Posterior cingulate gyrus (tissue), 11 donors: ENCODE data around the gene TIGD1.

Experiments
- DNase-seq, 10 donors: peaks; one replicate each; pipeline versions ENCODE4 v3.0.0 to v3.0.0-alpha.2; 2020 to 2021; ENCODE audit warnings: mixed read lengths in 3 of 10
- intact Hi-C: fragments of 100-400 bp; cut with DNase I; formaldehyde crosslinking; loops from one replicate; pipeline ENCODE4 v1.15.1; 2023

The TIGD1 gene

DNA sequence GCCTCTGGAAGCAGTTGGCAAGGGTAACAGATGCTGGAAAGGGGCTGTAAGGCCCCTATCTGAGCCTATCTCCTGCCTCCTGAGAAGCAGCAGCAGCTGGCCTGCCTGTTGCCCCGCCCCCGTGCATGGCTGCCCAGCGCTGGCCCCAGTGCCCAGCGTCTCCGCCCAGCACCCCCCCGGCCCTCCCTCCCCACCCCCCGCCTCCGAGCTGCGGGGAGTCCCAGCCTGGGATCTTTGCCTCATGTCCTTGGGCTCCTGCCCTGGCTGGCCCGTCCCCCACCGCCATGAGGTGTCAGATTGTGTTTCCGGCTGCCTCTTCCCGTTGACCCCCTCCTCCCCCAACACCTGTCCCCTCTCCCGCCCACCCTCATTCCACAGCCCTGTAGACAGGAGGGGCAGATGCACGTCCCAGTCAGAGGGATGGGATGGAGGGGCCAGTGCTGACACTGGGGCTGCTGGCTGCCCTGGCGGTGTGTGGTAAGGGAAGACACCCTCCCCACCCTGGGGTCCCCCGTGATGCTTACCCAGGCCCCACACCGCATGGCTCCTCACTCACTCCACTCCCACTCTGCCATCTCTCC lies 24.5 kb downstream of the TIGD1 start, which contains the start of gene CHRND:
Gene CHRND (plus strand): TSS at position 370 of the 581 bp plus-strand sequence. CDS start 56 bp downstream, at position 426.
- peak in 2 of 10 donors; percentile 40 to 69 for DNase-seq
- intact Hi-C loops, result no loop called here

DNA sequence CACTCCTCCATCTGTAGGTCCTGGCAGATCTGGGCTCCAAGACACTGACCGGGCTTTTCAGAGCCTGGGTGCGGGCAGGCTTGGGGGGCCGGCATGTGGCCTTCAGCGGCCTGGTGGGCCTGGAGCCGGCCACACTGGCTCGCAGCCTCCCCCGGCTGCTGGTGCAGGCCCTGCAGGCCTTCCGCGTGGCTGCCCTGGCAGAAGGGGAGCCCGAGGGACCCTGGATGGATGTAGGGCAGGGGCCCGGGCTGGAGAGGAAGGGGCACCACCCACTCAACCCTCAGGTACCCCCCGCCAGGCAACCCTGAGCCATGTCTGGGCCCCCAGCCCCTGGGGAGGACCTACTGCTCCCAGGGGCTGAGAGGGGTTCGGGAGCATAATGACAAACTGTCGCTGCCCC lies 25.2 kb downstream of the TIGD1 start:
- intact Hi-C loops, result no loop called here
- no peak for DNase-seq

GRCh38 chr2:232524771-232525170 lies 25.6 kb downstream of the TIGD1 start:
- DNase-seq, result no peak
- intact Hi-C loops, result loop anchor here (5.0 kb wide), 1 partner anchor 617 kb away; no protein-coding TSS in a partner anchor

GRCh38 chr2:232523682-232524597 lies 26.4 kb downstream of the TIGD1 start:
- DNase-seq, result peak; percentile 27 to 92 (median 48)
- intact Hi-C loops, result loop anchor here (5.0 kb wide), 1 partner anchor 617 kb away; no protein-coding TSS in a partner anchor

DNA sequence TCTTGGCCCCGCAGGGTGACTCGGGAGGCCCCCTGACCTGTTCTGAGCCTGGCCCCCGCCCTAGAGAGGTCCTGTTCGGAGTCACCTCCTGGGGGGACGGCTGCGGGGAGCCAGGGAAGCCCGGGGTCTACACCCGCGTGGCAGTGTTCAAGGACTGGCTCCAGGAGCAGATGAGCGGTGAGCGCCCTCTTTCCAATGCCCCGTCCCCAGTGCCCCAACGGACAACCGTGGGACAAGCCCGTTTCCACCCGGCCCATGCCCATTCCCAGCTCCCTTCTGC lies 27.0 kb downstream of the TIGD1 start:
- intact Hi-C loops, result loop anchor here (5.0 kb wide), 1 partner anchor 616 kb away; no protein-coding TSS in a partner anchor
- no peak for DNase-seq

DNA sequence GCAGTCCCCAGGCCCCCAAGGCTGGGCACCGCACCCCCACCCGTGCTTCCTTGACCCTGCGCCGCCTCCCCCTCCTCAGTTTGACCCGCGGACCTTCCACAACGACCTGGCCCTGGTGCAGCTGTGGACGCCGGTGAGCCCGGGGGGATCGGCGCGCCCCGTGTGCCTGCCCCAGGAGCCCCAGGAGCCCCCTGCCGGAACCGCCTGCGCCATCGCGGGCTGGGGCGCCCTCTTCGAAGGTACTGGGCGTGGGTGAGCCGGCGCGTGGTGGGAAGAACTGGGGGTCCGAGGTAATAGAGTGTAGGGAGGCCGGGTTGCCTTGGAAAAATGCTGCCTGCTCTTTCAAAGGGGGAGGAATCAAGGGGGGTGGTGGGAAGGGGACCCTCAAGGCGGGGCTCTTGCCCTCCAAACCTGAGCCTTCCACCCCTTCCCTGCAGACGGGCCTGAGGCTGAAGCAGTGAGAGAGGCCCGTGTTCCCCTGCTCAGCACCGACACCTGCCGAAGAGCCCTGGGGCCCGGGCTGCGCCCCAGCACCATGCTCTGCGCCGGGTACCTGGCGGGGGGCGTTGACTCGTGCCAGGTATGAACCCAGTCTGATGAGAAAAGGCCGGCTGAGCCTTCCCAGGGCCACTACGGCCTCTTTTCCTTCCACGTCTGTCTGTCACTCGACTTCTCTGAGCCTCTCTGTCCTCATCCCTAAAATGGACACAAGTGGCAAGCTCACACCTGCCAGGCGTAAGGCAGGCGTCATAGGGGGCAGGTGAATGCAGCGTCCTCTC lies 27.5 kb downstream of the TIGD1 start:
- intact Hi-C loops, result loop anchor here (1.0 to 5.0 kb wide), 2 partner anchors 77 to 616 kb away; no protein-coding TSS in a partner anchor
- no peak for DNase-seq

GRCh38 chr2:232521959-232522622 lies 28.3 kb downstream of the TIGD1 start:
- peak in 6 of 10 donors; percentile 60 to 95 (median 72) for DNase-seq
- intact Hi-C loops, result loop anchor here (1.0 to 5.0 kb wide), 2 partner anchors 76 to 615 kb away; no protein-coding TSS in a partner anchor

DNA sequence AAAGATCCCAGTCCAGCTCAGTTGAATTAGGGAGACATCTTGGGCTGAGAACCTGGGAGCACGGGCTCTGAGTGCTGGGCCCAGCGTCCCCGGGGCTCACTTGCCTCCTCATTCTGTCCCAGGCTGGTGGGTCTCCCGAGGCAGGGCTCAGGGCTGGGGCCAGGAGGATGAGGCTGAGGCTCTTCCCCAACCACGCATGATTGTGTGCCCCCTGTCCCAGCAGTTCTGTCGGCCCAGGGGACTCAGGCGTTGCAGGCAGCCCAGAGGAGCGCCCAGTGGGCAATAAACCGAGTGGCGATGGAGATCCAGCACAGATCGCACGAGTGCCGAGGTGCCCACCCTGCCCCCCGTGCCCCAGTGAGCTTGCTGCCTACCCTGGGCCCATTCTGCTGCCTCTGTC lies 29.3 kb downstream of the TIGD1 start:
- DNase-seq, result no peak

DNA sequence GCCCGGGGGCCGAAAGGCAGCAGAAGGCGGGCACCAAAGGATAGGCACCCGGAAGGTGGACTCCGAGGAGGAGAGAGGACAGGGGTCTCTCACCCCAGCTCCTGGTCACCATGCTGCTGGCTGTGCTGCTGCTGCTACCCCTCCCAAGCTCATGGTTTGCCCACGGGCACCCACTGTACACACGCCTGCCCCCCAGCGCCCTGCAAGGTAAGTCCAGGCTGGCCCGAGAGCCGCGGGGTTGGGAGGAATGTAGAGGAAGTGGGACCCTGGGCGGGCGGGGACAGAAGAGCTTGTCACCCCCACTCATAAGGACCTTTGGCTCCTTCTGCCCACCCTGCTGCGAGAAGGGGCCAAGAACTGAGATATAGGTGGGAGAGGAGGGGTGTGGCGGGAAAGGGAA lies 29.9 kb downstream of the TIGD1 start:
- intact Hi-C loops, result loop anchor here (5.0 kb wide), 1 partner anchor 613 kb away; no protein-coding TSS in a partner anchor
- no peak for DNase-seq

More for the DNA sequence above, 29.3 kb downstream of the TIGD1 start:
- intact Hi-C loops, result loop anchor here (5.0 kb wide), 1 partner anchor 614 kb away; no protein-coding TSS in a partner anchor

GRCh38 chr2:232519581-232520438 lies 30.5 kb downstream of the TIGD1 start, which contains the start of gene PRSS56:
Gene PRSS56 (plus strand): TSS chr2:232520388. CDS start chr2:232520599, 211 bp downstream.
- intact Hi-C loops, result loop anchor here (5.0 kb wide), 1 partner anchor 613 kb away; no protein-coding TSS in a partner anchor
- DNase-seq, result no peak

- intact Hi-C loops, result no loop called here
Observed at GRCh38 chr2:232518844-232519243, 31.5 kb downstream of the TIGD1 start.

DNA sequence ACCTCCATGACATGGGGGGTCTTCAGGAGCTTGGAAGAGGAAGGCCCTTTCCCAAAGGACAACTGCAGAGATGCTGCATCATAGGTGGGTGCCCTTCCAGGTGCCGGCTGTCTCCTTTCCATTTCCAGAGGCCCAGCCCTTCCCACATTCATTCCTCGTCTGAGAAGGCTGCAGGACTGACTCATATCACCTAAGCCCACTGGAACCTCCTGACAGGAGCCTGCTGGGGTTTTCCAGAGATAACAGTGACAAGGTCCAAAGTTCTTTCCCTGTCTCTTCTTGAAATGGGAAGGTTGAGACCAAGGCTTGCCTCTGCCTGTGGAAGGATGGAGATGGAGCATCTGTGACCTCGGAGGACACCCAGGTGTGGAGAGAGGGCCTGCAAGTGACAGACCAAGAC lies 33.8 kb downstream of the TIGD1 start:
- intact Hi-C loops, result no loop called here
- no peak for DNase-seq

More at GRCh38 chr2:232518844-232519243, 31.5 kb downstream of the TIGD1 start:
- DNase-seq, result no peak

DNA sequence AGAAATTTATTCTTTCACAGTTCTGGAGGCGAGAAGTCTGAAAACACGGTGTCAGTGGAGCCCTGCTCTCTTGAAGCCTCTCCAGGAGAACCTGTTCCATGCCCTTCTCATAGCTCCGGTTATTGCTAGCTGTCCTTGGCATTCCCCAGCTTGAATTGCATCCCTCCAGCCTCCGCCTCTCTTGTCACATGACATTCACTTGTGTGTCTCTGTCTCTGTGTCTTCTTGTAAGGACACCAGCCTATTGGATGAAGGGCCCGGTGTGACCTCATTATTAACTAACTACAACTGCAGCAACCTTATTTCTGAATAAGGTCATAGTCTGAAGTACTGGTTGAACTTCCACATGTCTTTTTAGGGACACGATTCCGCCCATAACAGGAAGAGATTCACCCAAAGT lies 34.7 kb downstream of the TIGD1 start:
- no peak for DNase-seq
- intact Hi-C loops, result no loop called here

GRCh38 chr2:232513353-232513752 lies 37.0 kb downstream of the TIGD1 start:
- no peak for DNase-seq
- intact Hi-C loops, result no loop called here

GRCh38 chr2:232512602-232513001 lies 37.8 kb downstream of the TIGD1 start:
- intact Hi-C loops, result no loop called here
- no peak for DNase-seq

DNA sequence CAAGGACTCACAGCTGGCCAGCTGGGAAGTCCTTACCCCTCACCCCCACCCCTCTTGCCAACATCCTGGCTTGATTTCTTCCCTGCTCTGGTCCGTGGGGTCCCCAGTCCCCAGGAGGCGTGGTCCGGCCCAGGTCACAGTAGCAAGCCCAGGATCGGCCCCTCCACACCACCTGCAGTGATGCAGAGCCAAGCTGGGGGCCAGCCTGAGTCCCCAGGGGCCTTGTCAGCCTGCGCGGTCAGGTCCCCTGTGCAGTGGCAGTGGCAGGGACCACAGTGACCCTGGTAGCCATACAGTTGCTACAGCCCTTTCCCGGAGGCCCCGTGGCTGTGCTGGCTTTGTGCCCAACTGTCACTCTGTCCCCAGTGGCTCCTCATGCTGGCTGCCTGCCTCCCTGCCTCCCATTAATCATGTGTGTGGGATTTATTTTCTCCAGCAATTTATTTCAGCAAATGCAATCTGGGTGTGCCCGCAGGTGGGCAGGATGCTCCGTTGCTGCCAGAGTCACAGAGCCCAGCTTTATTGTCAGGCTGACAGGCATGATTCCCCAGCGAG lies 38.9 kb downstream of the TIGD1 start:
- peak in 1 of 10 donors; percentile 30 for DNase-seq
- intact Hi-C loops, result no loop called here

DNA sequence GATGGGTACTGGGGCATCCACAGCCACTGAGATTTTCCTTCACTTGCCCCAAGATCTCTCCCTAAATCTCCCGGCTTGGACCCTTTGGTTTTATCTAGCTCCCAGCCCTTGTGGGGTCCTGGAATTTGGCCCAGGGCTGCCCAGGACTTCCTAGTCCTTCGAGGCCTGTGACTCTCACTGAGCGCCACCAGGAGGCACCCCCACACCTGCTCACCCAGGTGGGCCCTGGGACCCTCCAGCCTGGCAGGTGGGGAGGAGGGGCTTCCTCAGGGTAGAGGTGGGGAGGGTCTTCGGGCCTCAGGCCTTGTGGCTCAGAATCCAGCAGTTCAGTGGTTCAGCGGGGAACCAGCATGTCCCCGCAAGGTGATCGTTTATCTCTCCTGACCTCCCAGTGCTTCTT lies 42.1 kb downstream of the TIGD1 start:
- intact Hi-C loops, result no loop called here
- DNase-seq, result no peak

GRCh38 chr2:232506709-232507108 lies 43.6 kb downstream of the TIGD1 start:
- no peak for DNase-seq
- intact Hi-C loops, result no loop called here

GRCh38 chr2:232505856-232506255 lies 44.5 kb downstream of the TIGD1 start:
- intact Hi-C loops, result no loop called here
- no peak for DNase-seq
